HepG2 (cell line): Measurements from ENCODE around the gene MRPL14. TPM values are rescaled to one million over a fixed set of nuclear protein-coding genes. Genes with fewer than 3 reads are reported as not detected.
A peak's percentile ranks its signal among the peaks of the same experiment; 100 is the strongest.

Source experiments
- ATF7 ChIP-seq, 2 experiments: fragments of 450-650 bp in 1 of 2; sonication (generic) in 1 of 2; formaldehyde crosslinking in 1 of 2; IDR thresholded peaks; 2 replicates each; pipeline versions ENCODE4 v1.4.0 to v1.6.1; 2016 to 2020; ENCODE audit warnings: antibody characterized with exemption in 1 of 2, mild to moderate bottlenecking in 1 of 2, missing genetic modification reagents in 1 of 2
- ELF3 ChIP-seq: IDR thresholded peaks from 2 replicates; pipeline ENCODE4 v1.6.1; 2016; ENCODE audit warnings: missing genetic modification reagents, missing compliant biosample characterization
- FOXO1 ChIP-seq: sonication (generic); formaldehyde crosslinking; IDR thresholded peaks from 2 replicates; pipeline ENCODE4 v1.4.0; 2020; ENCODE audit warnings: missing genetic modification reagents
- SIX1 ChIP-seq: sonication (generic); formaldehyde crosslinking; IDR thresholded peaks from 2 replicates; pipeline ENCODE4 v1.4.0; 2020; ENCODE audit warnings: missing genetic modification reagents, borderline replicate concordance
- THAP11 ChIP-seq: IDR thresholded peaks from 2 replicates; pipeline ENCODE4 v1.6.1; 2016; ENCODE audit warnings: missing biosample characterization, missing genetic modification reagents
- ZNF264 ChIP-seq: sonication (generic); formaldehyde crosslinking; IDR thresholded peaks from 2 replicates; pipeline ENCODE4 v1.4.0; 2020; ENCODE audit warnings: missing genetic modification reagents
- ZNF567 ChIP-seq: sonication (generic); formaldehyde crosslinking; IDR thresholded peaks from 2 replicates; pipeline ENCODE4 v1.8.1; 2023; ENCODE audit warnings: mild to moderate bottlenecking, missing genetic modification reagents, borderline replicate concordance
- polyA plus RNA-seq, 8 experiments: library from polyadenylated mRNA; depleted of rRNA in 3 of 8; stranded (reverse) in 7 of 8; unstranded in 1 of 8; fragments of >200 nt; fragmentation: Illumina TruSeq in 4 of 8; extraction: Trizol in 4 of 8; gene quantifications; 2 replicates each; pipeline versions ENCODE4 v1.2.1 to v1.2.3, GENCODE V29; 2011 to 2016; ENCODE audit warnings: low read depth in 4 of 8, missing spikeins in 1 of 8, mixed read lengths in 1 of 8; ENCODE audit not compliant: insufficient read depth in 1 of 8
- total RNA-seq, 5 experiments: library from RNA; depleted of rRNA; stranded (reverse); fragments of >200 nt; fragmentation: Illumina TruSeq; extraction: Trizol; gene quantifications; 2 replicates each; pipeline ENCODE4 v1.2.3, GENCODE V29; 2016; ENCODE audit warnings: low read depth in 1 of 5
- TF ChIP-seq, protein P1 (sequence below): sonication (generic); formaldehyde crosslinking; IDR thresholded peaks from 2 replicates; pipeline ENCODE4 v1.5.0; 2020; ENCODE audit warnings: mild to moderate bottlenecking, missing genetic modification reagents
- TF ChIP-seq, protein P2 (sequence below): sonication (generic); formaldehyde crosslinking; IDR thresholded peaks from 2 replicates; pipeline ENCODE4 v1.4.0; 2020; ENCODE audit warnings: mild to moderate bottlenecking, missing genetic modification reagents
- TF ChIP-seq, protein P3 (sequence below): sonication (generic); formaldehyde crosslinking; IDR thresholded peaks from 2 replicates; pipeline ENCODE4 v1.4.0; 2020; ENCODE audit warnings: missing genetic modification reagents, mild to moderate bottlenecking, borderline replicate concordance
- TF ChIP-seq, protein P4 (sequence below): IDR thresholded peaks from 2 replicates; pipeline ENCODE4 v1.6.1; 2016; ENCODE audit warnings: control low read depth
- TF ChIP-seq, protein P5 (sequence below): sonication (generic); formaldehyde crosslinking; IDR thresholded peaks from 2 replicates; pipeline ENCODE4 v1.5.0; 2020; ENCODE audit warnings: mild to moderate bottlenecking, missing genetic modification reagents, borderline replicate concordance

MRPL14 gene
- total and polyA plus RNA-seq, 2 of the 13 experiments (the other 11 are each of a cell fraction or from before 2014, with no cell fraction given): 157 to 178 TPM

DNA sequence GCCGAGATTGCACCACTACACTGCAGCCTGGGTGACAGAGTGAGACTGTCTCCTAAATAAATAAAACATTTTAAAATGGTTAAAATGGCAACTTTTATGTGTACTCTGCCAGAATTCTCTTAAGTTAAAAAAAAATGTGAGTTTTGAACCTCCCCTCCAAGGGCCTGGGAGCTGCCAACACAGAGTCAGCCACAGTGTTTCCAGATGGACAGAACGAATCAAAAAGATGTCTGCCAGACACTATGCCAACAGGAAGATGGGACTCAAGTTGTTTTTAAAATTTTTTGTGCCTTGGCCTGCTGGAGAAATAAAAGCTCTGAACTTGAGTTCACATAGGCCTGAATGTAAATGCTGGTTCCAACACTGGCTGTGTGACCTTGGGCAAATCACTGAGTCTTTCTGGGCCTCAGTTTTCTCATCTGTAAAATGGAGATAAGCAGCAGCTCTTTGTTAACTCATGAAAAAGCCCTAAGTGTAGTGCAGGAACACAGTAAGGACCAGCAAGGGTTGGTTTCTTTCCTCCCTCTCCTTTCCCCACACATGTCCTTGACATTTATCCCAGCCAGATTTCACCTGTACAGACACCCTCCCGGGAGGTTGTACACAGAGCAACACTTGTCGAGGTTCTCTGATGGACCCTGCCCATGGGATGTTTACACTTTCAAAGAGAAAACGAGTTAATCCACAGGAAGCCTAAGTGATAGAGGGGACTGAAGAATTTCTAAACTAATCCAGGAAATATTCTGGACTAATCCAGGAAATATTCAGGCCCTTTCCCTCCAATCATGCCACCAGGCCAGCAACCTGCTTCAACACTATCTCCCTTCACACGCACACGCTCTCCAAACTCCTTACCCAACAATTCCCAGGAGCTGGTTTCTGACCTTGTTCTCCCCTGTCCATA is 35.0 kb downstream of the MRPL14 start (continued):
- TF ChIP-seq, protein P1, sequence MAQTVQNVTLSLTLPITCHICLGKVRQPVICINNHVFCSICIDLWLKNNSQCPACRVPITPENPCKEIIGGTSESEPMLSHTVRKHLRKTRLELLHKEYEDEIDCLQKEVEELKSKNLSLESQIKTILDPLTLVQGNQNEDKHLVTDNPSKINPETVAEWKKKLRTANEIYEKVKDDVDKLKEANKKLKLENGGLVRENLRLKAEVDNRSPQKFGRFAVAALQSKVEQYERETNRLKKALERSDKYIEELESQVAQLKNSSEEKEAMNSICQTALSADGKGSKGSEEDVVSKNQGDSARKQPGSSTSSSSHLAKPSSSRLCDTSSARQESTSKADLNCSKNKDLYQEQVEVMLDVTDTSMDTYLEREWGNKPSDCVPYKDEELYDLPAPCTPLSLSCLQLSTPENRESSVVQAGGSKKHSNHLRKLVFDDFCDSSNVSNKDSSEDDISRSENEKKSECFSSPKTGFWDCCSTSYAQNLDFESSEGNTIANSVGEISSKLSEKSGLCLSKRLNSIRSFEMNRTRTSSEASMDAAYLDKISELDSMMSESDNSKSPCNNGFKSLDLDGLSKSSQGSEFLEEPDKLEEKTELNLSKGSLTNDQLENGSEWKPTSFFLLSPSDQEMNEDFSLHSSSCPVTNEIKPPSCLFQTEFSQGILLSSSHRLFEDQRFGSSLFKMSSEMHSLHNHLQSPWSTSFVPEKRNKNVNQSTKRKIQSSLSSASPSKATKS (CRISPR knock-in tag): peak; percentile 79; the same call in 1 of the 2 replicates
- TF ChIP-seq THAP11 (CRISPR knock-in tag): 0 out of 2 replicates have a peak, but pooled peaks have one; percentile 18
- peak; percentile 95 for TF ChIP-seq ELF3 (CRISPR knock-in tag)
- TF ChIP-seq ZNF567: peak; percentile 53; the same call in 1 of the 2 replicates
- peak; percentile 54; the same call in 1 of the 2 replicates for TF ChIP-seq SIX1 (CRISPR knock-in tag)
- no peak for TF ChIP-seq ATF7 (IDR thresholded peaks at IDR 0.05)
- TF ChIP-seq ATF7 (CRISPR knock-in tag; IDR thresholded peaks at IDR 0.05): 0 out of 2 replicates have a peak, but pooled peaks have one; percentile 19
- TF ChIP-seq, protein P2, sequence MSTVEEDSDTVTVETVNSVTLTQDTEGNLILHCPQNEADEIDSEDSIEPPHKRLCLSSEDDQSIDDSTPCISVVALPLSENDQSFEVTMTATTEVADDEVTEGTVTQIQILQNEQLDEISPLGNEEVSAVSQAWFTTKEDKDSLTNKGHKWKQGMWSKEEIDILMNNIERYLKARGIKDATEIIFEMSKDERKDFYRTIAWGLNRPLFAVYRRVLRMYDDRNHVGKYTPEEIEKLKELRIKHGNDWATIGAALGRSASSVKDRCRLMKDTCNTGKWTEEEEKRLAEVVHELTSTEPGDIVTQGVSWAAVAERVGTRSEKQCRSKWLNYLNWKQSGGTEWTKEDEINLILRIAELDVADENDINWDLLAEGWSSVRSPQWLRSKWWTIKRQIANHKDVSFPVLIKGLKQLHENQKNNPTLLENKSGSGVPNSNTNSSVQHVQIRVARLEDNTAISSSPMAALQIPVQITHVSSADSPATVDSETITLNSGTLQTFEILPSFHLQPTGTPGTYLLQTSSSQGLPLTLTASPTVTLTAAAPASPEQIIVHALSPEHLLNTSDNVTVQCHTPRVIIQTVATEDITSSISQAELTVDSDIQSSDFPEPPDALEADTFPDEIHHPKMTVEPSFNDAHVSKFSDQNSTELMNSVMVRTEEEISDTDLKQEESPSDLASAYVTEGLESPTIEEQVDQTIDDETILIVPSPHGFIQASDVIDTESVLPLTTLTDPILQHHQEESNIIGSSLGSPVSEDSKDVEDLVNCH (CRISPR knock-in tag): no peak
- peak; percentile 97 for TF ChIP-seq FOXO1
- TF ChIP-seq ZNF264 (CRISPR knock-in tag): 0 out of 2 replicates have a peak, but pooled peaks have one; percentile 33
- TF ChIP-seq, protein P3, sequence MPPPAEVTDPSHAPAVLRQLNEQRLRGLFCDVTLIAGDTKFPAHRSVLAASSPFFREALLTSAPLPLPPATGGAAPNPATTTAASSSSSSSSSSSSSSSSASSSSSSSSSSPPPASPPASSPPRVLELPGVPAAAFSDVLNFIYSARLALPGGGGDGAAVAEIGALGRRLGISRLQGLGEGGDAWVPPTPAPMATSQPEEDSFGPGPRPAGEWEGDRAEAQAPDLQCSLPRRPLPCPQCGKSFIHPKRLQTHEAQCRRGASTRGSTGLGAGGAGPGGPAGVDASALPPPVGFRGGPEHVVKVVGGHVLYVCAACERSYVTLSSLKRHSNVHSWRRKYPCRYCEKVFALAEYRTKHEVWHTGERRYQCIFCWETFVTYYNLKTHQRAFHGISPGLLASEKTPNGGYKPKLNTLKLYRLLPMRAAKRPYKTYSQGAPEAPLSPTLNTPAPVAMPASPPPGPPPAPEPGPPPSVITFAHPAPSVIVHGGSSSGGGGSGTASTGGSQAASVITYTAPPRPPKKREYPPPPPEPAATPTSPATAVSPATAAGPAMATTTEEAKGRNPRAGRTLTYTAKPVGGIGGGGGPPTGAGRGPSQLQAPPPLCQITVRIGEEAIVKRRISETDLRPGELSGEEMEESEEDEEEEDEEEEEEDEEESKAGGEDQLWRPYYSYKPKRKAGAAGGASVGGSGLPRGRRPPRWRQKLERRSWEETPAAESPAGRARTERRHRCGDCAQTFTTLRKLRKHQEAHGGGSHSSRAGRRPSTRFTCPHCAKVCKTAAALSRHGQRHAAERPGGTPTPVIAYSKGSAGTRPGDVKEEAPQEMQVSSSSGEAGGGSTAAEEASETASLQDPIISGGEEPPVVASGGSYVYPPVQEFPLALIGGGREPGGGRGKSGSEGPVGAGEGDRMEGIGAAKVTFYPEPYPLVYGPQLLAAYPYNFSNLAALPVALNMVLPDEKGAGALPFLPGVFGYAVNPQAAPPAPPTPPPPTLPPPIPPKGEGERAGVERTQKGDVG (CRISPR knock-in tag): 0 out of 2 replicates have a peak, but pooled peaks have one; percentile 5
- TF ChIP-seq, protein P4, sequence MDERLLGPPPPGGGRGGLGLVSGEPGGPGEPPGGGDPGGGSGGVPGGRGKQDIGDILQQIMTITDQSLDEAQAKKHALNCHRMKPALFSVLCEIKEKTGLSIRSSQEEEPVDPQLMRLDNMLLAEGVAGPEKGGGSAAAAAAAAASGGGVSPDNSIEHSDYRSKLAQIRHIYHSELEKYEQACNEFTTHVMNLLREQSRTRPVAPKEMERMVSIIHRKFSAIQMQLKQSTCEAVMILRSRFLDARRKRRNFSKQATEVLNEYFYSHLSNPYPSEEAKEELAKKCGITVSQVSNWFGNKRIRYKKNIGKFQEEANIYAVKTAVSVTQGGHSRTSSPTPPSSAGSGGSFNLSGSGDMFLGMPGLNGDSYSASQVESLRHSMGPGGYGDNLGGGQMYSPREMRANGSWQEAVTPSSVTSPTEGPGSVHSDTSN (CRISPR knock-in tag): 0 out of 2 replicates have a peak, but pooled peaks have one; percentile 55
- TF ChIP-seq, protein P5, sequence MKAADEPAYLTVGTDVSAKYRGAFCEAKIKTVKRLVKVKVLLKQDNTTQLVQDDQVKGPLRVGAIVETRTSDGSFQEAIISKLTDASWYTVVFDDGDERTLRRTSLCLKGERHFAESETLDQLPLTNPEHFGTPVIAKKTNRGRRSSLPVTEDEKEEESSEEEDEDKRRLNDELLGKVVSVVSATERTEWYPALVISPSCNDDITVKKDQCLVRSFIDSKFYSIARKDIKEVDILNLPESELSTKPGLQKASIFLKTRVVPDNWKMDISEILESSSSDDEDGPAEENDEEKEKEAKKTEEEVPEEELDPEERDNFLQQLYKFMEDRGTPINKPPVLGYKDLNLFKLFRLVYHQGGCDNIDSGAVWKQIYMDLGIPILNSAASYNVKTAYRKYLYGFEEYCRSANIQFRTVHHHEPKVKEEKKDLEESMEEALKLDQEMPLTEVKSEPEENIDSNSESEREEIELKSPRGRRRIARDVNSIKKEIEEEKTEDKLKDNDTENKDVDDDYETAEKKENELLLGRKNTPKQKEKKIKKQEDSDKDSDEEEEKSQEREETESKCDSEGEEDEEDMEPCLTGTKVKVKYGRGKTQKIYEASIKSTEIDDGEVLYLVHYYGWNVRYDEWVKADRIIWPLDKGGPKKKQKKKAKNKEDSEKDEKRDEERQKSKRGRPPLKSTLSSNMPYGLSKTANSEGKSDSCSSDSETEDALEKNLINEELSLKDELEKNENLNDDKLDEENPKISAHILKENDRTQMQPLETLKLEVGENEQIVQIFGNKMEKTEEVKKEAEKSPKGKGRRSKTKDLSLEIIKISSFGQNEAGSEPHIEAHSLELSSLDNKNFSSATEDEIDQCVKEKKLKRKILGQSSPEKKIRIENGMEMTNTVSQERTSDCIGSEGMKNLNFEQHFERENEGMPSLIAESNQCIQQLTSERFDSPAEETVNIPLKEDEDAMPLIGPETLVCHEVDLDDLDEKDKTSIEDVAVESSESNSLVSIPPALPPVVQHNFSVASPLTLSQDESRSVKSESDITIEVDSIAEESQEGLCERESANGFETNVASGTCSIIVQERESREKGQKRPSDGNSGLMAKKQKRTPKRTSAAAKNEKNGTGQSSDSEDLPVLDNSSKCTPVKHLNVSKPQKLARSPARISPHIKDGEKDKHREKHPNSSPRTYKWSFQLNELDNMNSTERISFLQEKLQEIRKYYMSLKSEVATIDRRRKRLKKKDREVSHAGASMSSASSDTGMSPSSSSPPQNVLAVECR (CRISPR knock-in tag): peak; percentile 33; the same call in 1 of the 2 replicates
